ENCODE measurements around the gene ALKBH5.
A peak's percentile ranks its signal among the peaks of the same experiment; 100 is the strongest.

The ALKBH5 gene

DNA sequence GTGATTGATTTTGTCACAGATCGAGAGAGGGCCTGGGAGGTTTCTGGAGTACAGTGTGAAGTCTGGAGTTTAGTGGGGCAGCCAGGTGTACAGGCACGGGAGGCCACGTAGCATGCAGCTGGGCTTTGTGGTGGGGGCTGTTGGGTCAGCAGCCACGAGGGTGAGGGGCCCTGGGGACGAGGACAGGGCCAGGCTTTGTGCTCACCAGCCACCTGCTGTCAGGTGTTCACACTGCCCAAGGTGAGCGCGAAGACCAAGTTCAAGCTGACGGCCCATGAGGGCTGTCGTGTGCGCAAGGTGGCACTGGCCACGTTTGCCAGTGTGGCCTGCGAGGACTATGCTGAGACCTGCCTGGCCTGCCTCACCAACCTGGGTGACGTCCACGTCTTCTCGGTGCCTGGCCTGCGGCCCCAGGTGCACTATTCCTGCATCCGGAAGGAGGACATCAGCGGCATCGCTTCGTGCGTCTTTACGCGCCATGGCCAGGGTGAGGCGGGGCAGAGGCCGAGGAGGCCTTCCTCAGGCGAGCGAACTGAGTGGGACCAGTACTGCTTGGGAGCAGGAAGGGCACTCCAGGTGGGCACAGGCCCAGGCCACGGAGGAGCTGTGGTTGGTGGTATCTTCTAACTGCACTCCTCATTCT lies 57.7 kb downstream of the ALKBH5 start:
- TF ChIP-seq, protein P1, sequence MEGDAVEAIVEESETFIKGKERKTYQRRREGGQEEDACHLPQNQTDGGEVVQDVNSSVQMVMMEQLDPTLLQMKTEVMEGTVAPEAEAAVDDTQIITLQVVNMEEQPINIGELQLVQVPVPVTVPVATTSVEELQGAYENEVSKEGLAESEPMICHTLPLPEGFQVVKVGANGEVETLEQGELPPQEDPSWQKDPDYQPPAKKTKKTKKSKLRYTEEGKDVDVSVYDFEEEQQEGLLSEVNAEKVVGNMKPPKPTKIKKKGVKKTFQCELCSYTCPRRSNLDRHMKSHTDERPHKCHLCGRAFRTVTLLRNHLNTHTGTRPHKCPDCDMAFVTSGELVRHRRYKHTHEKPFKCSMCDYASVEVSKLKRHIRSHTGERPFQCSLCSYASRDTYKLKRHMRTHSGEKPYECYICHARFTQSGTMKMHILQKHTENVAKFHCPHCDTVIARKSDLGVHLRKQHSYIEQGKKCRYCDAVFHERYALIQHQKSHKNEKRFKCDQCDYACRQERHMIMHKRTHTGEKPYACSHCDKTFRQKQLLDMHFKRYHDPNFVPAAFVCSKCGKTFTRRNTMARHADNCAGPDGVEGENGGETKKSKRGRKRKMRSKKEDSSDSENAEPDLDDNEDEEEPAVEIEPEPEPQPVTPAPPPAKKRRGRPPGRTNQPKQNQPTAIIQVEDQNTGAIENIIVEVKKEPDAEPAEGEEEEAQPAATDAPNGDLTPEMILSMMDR (IDR thresholded peaks at IDR 0.05; ENCODE audit: insufficient read depth, low read length, poor library complexity, severe bottlenecking), result no peak
- H3K36me3 ChIP-seq (ENCODE audit: control insufficient read depth, insufficient read depth, low read length), result peaks cover 15% of the 10 kb centered on the region
- H3K4me3 ChIP-seq (replicated peaks; ENCODE audit: low read depth, low read length), result no peak overlapping the region
- DNase-seq (ENCODE audit: extremely low read depth, insufficient read length), result no peak
- no peaks in the 10 kb centered on the region for H3K27me3 ChIP-seq (replicated peaks; ENCODE audit: control insufficient read depth, insufficient read depth, low read length)

DNA sequence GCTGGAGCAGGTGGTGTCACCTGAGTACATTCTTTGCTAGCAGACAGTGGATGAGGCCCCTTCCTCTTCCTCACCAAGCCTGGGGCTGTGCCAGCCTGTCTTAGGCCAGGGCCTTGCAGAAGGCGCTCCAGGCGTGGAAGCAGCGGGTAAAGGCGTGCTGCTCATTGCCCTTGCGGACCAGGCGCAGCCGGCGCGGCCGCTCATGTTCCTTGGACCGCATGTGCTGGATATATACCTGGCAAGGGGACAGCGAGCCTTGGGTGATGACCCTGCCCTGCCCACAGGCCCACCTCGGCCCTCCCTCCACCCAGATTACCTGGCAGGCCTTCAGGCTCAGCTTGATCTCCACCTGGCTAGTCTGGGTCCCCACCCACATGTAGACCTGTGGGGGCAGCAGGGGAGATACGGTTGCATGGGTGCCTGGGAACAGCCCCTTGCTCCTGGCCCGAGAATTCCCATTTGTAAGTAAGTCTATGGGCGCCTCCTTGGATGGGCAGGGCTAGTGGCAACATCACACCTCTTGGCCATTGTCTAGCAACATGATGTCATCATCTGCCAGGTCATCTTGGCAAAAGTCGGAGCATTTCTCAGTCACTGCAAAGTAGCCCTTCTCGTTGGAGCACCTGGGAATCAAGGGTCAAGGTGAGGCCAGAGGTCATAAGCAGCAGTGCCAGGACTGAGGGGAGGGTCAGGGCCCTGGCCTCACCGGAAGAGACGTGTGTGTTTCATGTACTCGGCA lies 61.6 kb downstream of the ALKBH5 start:
- Histone ChIP-seq H3K36me3 (ENCODE audit: control insufficient read depth, insufficient read depth, low read length) (peaks cover 32% of the 10 kb centered on the region), H3K4me3 (replicated peaks; ENCODE audit: low read depth, low read length) (no peak overlapping the region), H3K27me3 (replicated peaks; ENCODE audit: control insufficient read depth, insufficient read depth, low read length) (no peaks in the 10 kb centered on the region)
- DNase-seq (ENCODE audit: extremely low read depth, insufficient read length), result no peak
- TF ChIP-seq, protein P1 (IDR thresholded peaks at IDR 0.05; ENCODE audit: insufficient read depth, low read length, poor library complexity, severe bottlenecking), result no peak

DNA sequence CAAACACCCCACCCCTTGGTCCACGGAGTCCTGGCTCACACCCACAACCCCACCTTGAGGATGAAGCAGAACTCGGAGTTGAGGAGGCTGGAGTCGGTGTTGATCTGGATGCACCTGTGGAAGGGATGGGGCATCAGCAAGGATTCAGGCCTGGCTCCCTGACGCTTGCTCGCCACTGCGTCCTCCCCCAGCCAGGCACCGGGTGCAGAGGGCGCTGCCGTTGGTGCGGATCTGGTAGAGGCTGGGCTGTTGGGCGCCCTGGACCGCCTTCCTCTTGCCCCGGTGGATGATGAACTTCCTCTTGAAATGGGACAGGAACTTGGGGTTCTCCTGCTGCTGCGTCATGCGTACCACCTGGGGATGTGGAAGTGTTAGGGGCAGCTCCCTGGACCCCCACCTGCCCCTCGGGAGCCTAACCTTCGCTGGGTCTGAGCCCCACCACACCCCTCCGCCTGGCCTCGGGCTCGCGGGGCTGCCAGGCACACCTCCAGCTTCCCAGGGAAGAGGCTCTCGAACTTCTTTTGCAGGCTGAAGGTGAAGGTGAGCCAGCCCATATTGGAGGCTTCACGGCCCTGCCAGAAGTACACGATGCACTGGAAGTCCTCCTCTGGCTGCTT lies 62.6 kb downstream of the ALKBH5 start:
- TF ChIP-seq, protein P1 (IDR thresholded peaks at IDR 0.05; ENCODE audit: insufficient read depth, low read length, poor library complexity, severe bottlenecking), result no peak
- Histone ChIP-seq H3K4me3 (replicated peaks; ENCODE audit: low read depth, low read length) (no peak overlapping the region), H3K27me3 (replicated peaks; ENCODE audit: control insufficient read depth, insufficient read depth, low read length) (no peaks in the 10 kb centered on the region), H3K36me3 (ENCODE audit: control insufficient read depth, insufficient read depth, low read length) (peaks cover 37% of the 10 kb centered on the region)
- no peak for DNase-seq (ENCODE audit: extremely low read depth, insufficient read length)

DNA sequence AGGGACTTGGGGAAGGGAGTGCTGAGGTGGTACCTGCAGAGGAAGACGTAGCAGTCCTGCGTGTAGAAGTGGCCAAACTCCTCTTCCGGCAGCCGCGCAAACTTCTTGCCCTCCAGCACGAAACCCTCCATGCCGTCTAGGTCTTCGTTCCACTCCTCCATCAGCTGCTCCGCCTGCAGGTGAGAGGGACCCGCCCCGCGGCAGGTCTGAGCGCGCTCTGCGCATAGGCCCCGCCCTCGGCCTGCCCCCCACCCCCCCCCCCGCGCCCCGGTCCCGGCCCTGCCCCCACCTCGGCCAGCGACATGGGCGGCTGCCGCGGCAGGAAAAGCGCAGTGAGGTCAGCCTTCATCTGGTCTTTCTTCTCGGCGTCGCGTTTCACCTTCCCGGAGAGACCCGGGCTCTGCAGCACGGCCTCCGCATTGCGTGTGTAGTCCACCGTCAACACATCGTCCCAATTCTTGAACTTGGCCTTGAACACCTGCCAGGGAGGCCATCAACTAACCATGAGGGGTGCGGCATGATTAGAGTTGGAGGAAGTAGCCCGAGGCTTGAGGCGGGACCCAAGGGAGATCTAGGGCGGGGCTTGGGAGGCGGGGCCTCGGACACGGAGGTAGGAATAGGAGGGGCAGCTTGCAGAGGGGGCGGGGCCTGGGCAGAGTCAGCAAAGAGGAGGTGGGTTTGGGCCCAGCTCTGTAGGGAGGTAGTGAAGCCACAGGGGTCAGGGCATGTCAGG lies 63.4 kb downstream of the ALKBH5 start:
- Histone ChIP-seq H3K36me3 (ENCODE audit: control insufficient read depth, insufficient read depth, low read length) (peaks cover 43% of the 10 kb centered on the region), H3K27me3 (replicated peaks; ENCODE audit: control insufficient read depth, insufficient read depth, low read length) (no peaks in the 10 kb centered on the region), H3K4me3 (replicated peaks; ENCODE audit: low read depth, low read length) (no peak overlapping the region)
- peak; percentile 51 for DNase-seq (ENCODE audit: extremely low read depth, insufficient read length)
- TF ChIP-seq, protein P1 (IDR thresholded peaks at IDR 0.05; ENCODE audit: insufficient read depth, low read length, poor library complexity, severe bottlenecking), result no peak

DNA sequence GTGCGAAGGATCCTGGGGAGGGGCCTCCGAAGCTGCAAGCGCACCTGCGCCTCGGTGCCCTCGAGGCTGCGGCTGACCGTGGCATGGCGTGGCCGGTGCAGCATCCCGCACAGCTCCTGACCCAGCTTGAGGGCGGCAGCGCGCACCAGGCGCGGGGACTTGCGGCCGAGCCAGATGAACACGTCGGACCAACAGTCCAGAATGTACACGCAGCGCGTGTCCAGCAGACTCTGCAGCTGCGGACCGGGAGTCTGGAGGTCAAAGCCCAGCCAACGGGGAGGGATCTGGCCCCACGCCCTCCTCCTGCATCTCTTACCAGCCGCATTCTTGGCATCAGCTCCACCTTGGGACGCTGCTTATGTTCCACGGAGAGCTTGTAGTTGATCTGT lies 64.0 kb downstream of the ALKBH5 start:
- no peak overlapping the region for H3K4me3 ChIP-seq (replicated peaks; ENCODE audit: low read depth, low read length)
- no peak for DNase-seq (ENCODE audit: extremely low read depth, insufficient read length)
- no peaks in the 10 kb centered on the region for H3K27me3 ChIP-seq (replicated peaks; ENCODE audit: control insufficient read depth, insufficient read depth, low read length)
- TF ChIP-seq, protein P1 (IDR thresholded peaks at IDR 0.05; ENCODE audit: insufficient read depth, low read length, poor library complexity, severe bottlenecking), result no peak
- H3K36me3 ChIP-seq (ENCODE audit: control insufficient read depth, insufficient read depth, low read length), result peaks cover 48% of the 10 kb centered on the region
